Activated T-cell treated with anti-CD3 and anti-CD28 coated beads, Interleukin-2, amount 50 U/mL, for 48 hours (primary cell): ENCODE measurements around the gene ATXN7L1.

ENCODE experiments used
- DNase-seq, 2 experiments: peaks; one replicate each; pipeline ENCODE4 v3.0.0-alpha.2; 2020

The ATXN7L1 gene

DNA sequence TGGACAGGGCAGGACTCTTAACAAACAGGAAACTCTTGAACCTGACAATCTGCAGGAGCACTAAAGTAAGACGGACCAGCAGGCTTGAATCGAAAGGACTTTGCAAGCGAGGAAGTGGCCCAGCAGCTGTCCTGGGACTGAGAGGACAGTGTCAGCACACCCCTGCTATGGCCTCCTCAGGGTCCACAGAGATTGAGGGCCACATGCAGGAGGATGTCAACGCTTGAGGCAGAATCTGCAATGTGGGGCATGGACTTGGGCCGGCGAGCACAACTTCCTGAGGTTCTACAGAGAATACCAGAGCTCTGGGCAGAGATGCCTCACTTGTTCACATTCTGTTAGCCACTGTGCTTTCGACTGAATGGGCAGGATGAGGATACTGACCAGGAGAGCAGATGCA, 210.7 kb downstream of the ATXN7L1 start:
- no peak for DNase-seq

DNA sequence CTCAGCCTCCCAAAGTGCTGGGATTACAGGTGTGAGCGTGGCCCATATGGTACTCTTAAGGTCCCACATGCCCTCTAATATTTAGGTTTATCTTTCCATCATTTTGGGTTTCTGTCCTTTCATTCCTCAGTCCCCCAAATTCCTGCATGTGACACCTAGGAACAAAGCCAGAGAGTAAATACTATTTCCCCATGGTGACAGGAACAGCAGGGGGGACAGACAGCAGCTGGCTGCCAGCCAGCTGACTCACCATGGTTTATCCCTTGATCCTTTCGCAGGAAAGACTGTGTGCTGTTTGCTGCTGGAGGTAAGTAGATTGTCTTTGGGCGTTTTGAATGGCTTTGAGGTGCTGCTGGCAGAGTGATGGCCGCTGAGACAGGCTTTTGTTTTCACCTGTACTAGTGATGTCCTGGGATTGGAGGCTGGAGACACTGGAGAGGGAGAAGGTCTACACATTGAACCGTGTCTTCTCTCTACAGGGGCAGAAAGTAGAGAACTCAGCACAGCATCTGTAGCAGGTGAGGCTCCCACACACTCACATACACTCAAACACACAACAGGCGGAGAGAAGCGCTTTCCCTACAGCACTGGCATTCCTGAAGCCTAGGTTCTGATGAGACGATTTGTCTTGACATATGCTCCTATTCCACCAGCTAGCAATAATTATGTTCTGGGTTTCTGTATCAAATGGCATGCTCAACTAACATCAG, 211.4 kb downstream of the ATXN7L1 start:
- no peak for DNase-seq

DNA sequence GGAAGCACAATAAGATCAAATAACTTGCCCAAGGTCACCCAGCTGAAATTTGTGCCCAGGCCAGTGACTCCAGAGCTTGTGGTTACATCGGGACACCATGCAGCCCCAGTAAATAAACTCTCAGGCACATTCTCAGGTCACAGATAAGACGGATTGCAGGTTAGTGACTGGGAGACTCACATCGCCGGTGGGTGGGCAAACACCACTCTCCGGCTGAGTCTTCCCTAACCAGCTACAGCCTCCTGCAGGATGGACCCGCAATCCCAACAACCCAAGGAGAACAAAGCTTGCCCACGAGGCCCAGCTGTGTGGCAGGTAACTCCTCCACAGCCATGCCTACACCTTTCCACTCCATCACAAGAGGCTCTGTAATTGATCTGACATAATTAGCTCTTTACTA, 213.4 kb downstream of the ATXN7L1 start:
- no peak for DNase-seq

GRCh38 chr7:105661625-105662024, 214.8 kb downstream of the ATXN7L1 start:
- no peak for DNase-seq

- DNase-seq, result peak; percentile 80 to 82
Measured at GRCh38 chr7:105656922-105657521, 219.4 kb downstream of the ATXN7L1 start.

GRCh38 chr7:105655500-105656380, 220.7 kb downstream of the ATXN7L1 start:
- no peak for DNase-seq

DNA sequence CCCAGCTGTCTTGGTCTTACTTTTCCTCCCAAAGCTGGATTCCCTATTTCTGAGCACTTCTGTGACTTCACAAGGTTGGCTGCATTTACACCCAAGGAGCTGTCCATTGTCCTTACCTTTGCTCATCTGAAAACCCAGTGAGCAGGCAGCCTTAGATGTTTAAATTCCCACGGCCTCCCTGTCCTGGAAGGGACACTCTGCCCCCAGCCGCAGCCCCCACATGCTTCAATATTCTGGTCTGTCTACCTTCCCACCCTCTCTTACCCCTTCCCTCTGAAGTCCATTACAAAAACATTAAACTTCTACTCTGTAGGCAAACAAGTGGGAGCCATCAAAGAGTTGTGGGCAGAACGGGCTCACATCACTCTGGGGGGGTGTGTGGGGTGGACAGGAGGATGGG, 221.3 kb downstream of the ATXN7L1 start:
- no peak for DNase-seq

- no peak for DNase-seq
Measured at GRCh38 chr7:105654095-105654686, 222.2 kb downstream of the ATXN7L1 start.

GRCh38 chr7:105653441-105654005, 222.9 kb downstream of the ATXN7L1 start:
- DNase-seq, result no peak

DNA sequence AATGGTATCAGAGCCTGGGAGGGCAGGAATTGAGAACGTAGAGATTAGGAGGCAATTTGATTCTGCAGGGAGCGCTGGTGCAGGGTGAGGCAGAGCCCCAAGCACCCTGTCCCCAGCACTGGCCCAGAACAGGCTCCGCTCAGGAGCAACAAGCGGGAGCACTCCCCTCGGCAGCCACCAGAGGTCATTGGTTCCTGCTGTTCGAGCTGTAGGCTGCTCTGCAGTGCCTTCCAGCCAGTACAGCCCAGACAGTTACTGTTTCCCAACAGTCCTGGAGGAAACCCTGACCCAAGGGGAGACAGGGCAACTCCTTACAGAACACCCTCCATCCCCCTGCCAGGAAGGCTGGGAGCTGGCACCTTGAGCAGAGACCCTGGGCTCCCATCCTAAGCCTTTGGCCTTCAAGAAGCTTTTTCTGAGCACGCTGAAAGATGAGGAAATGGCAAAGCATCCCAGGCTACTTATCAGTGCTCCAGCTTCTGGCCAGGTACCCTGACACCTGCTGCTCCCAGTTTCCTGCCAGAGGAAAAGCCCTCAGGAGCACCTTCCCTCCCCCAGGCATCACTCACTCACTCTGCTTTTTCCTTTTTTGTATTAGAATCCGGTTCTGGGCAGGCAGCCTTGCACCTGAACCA, 223.9 kb downstream of the ATXN7L1 start:
- DNase-seq, result peak; percentile 73 to 82

DNA sequence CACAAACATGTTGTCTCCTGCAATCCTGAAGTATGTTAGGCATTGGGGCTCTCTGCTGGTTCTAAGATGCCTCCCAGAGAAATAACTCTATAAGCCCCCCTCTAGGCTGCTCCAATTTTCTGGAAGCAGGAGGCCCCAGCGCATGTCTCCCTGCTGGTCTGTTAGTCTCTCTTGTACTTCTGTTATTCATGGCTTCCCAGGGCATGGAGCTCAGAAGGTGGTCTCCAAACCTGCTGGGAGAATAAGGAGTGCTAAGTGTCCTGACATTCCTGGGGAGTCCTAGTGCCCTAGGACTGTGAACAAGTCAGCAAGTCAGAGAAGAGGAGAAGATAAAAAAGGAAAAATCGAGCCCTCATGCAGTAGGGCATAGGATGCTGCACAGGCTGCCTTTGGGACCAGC, 224.6 kb downstream of the ATXN7L1 start:
- DNase-seq, result no peak

DNA sequence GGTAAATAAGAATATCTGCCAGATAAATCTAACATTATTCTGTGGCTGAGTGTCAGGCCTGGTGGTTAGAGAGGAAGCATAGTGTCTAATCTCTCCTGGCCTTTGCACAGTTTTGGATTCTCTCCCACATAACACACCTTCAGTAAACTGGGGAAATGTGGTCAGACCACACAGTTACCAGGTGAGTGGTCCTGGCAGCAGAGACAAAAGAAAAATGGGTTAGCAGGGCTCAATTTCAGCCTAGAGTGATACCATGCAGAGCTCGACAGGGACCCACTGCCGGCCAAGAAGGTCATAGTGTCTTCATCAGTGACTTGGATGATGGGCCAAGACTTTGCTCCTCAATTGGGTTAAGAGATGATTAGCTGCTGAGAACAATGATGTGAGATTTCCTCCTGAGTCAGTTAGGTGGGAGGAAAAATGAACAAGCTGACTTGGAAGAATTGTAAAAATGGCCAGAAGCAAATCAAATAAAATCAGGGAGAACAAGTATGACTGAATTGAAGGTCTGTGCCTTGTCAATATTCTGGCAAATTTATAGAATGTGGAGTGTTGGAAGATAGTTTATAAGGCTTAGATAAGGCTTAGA, 225.9 kb downstream of the ATXN7L1 start:
- DNase-seq, result no peak

DNA sequence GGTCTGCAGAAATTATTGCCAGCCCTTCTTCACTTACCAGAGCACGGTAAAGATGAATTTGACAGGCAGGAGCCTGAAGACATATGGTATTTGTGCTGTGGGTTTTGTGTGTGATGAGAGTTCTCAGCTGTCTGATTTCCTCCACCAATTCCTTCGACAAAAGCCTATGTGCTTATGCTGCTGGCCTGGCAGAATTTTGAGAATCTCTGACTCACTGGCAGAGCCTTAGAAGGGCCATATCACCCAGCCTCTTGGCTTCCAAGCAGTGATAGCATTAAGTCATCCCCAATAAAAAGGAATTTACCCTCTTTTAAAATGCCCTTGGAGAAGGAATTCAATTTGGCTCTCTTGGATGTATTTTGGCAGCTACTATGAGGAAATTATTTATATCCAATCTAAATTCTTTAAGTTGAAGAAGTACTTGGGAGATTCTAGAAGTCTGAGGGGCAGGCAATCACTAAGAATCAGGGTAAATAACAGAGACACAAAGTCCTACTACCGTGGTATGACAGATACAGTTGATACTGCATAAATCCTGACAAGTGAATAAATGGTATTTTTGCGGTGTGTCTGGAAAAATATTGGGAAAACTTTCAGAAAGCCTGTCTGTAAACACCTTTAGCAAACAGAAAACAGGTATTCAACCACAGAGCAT, 226.5 kb downstream of the ATXN7L1 start:
- DNase-seq, result no peak

DNA sequence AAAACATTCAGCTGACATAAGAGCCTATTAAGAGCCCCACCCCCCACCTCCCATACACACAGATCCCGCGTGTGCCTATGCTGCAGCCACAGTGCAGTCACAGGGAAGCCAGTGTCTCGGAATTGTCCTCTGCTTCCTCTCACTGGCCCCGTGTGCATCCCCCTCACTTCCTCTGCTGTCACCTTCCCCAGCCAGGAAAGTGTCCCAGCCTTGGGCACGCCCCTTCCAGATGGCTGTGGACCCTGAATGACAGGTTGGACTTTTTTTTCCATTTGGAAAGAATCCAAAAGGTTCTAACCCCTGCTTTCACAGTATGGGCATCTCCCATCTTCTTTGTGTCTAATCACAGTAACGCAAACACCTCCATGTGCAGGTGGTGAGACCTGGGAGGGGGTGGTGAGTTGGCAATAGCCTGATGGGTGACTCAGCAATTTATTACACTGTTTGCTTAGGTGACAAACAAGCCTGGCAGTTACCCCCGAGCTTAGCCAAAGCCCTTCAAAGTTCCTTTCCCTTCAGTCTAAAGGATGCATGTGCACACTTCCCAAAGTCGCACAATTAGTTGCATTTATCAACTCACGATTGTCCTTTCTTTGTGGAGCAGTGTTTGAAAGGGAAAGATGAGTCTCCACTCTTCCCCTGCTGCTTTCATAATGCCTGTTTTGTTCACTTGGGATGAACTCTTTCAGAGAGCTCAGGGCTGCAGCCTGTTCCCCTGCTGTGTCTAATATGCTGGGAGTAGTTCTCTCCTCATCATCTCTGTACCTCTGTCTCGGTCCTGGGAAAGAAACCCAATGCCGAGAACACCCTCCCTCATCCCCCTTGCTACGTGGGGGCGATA, 227.6 kb downstream of the ATXN7L1 start:
- no peak for DNase-seq

GRCh38 chr7:105647591-105647990, 228.8 kb downstream of the ATXN7L1 start:
- no peak for DNase-seq

DNA sequence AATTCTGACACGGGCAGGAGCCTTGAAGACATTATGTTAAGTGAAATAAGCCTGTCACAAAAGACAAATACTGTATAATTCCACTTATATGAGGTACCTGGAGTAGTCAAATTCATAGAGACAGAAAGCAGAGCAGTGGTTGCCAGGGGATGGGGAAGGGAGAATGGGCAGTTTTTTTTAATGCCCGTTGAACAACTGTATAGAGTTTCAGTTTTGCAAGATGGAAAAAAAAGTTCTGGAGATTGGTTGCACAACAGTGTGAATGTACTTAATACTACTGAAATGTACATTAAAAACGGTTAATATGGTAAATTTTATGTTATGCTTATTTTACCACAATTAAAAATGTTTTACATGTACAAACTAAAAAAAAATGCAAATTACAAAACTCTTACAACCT, 231.5 kb downstream of the ATXN7L1 start:
- no peak for DNase-seq

DNA sequence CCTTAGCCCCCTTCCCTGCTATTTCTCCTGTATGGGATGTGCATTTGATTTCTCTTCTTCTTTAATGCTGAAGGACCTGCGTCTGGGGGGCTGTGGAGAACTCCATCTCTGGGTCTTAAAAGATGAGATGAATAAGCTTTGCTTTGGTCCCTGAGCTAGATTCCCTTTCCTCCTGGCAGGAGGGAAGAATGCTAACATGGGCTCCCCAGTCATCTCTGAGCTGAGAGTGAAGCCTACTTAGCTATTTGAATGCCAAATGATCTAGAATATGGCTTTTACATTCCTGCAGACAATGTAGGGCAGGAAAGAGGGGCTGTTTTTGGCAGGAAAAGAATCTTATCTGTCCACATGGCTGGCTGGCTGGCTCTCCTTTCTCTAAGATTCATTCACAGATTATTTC, 232.5 kb downstream of the ATXN7L1 start:
- no peak for DNase-seq

GRCh38 chr7:105643384-105643783, 233.0 kb downstream of the ATXN7L1 start:
- no peak for DNase-seq

GRCh38 chr7:105642264-105642663, 234.1 kb downstream of the ATXN7L1 start:
- DNase-seq, result no peak

- no peak for DNase-seq
Measured at GRCh38 chr7:105640956-105641810, 235.2 kb downstream of the ATXN7L1 start.
